ENCODE results near the gene ANKRD35.
A peak's percentile ranks its signal among the peaks of the same experiment; 100 is the strongest.
"Not testable (repeated sequence)": the region's sequence is repeated elsewhere in the genome, so short reads cannot be mapped to it uniquely, and the experiment has no call there.

Gene ANKRD35

GRCh38 chr1:145885738-145886287, at the start of gene ANKRD35:
TSS of gene ANKRD35 (minus strand) at chr1:145885866. CDS start at chr1:145885758, 108 bp downstream.
- DNase-seq (ENCODE audit: extremely low read depth, low read depth), result no peak
- no peak for TF ChIP-seq CTCF (IDR thresholded peaks at IDR 0.05; ENCODE audit: low read depth, low read length, missing control alignments)
- peak within 1 kb of the TSS; percentile 53 for H3K4me3 ChIP-seq (replicated peaks; ENCODE audit: low read depth, low read length)

GRCh38 chr1:145932522-145933009, 46.9 kb upstream of the ANKRD35 start:
- DNase-seq (ENCODE audit: extremely low read depth, low read depth); H3K4me3 ChIP-seq (replicated peaks; ENCODE audit: low read depth, low read length): not testable (repeated sequence)

- no peak for TF ChIP-seq CTCF (IDR thresholded peaks at IDR 0.05; ENCODE audit: low read depth, low read length, missing control alignments)
- H3K4me3 ChIP-seq (replicated peaks; ENCODE audit: low read depth, low read length), result peak overlapping the region; percentile 76
- DNase-seq (ENCODE audit: extremely low read depth, low read depth), result no peak
Observed at GRCh38 chr1:145927916-145928643, 42.4 kb upstream of the ANKRD35 start.

DNA sequence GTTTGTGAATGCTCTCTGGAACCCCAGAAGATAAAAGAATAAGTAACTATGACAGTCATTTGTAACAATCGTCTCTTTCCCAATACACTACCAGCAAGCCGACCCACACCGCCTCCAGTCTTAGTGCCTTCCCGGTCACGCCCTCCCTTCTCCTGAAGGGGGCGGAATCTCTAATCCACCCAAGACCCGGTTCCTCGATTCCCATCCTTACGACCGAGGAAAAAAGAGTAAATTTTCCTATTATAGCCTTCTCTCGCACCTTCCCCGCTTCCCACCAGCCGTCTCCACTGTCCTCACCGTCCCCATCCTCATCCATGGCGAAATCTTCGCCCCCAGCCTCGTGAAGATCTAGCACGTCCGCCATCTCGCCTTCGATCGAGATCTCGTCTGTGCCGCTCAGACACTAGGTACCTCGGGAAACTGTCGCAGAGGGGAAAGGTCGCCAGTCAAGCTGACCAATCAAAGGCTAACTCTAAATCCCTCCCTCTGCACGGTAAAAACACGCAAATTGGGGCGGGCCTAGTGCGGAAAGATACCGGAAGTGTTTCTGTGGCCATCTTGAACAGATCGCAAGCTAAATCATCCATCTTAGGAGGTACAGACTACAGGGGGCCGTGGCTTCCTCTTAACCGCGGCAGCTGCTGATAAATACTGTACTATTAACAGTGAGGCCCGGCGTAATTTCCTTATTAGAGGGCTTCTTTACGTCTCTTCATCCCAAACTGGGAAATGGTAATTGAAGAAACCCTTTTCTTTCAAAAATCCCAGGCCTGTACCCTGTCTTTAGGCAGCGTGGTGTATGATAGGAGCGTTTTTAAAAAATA, 41.6 kb upstream of the ANKRD35 start, which contains the start of gene RBM8A:
Gene RBM8A, minus strand, starts transcription at position 422 of the 824 bp plus-strand sequence. Its CDS starts 58 bp downstream, at position 364.
- DNase-seq (ENCODE audit: extremely low read depth, low read depth), result peak; percentile 98
- peak; percentile 69 for TF ChIP-seq CTCF (IDR thresholded peaks at IDR 0.05; ENCODE audit: low read depth, low read length, missing control alignments)
- peak within 1 kb of the TSS; percentile 76 for H3K4me3 ChIP-seq (replicated peaks; ENCODE audit: low read depth, low read length)

- TF ChIP-seq CTCF (IDR thresholded peaks at IDR 0.05; ENCODE audit: low read depth, low read length, missing control alignments), result no peak
- H3K4me3 ChIP-seq (replicated peaks; ENCODE audit: low read depth, low read length), result peak overlapping the region; percentile 76
- no peak for DNase-seq (ENCODE audit: extremely low read depth, low read depth)
Observed at GRCh38 chr1:145926686-145927062, 41.0 kb upstream of the ANKRD35 start.

DNA sequence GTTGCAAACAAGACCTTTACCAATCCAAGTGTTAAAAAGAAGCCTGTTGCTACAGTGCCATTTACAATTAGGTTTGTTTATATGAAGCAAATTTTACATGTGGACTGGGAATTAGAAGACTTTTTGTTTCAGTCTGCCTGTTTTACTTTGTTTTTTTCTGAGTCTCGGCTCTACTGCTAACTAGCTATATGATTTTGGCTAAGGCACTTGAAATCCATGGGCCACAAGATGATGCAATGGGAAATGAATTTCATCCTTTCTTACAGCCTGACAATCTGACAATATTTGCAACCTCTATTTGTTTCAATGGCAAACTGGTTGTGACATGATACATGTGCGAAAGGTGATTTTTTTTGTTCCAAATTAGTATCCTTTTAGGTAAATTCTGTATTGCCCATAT, 36.6 kb upstream of the ANKRD35 start:
- TF ChIP-seq CTCF (IDR thresholded peaks at IDR 0.05; ENCODE audit: low read depth, low read length, missing control alignments), result no peak
- H3K4me3 ChIP-seq (replicated peaks; ENCODE audit: low read depth, low read length), result no peak overlapping the region
- no peak for DNase-seq (ENCODE audit: extremely low read depth, low read depth)

DNA sequence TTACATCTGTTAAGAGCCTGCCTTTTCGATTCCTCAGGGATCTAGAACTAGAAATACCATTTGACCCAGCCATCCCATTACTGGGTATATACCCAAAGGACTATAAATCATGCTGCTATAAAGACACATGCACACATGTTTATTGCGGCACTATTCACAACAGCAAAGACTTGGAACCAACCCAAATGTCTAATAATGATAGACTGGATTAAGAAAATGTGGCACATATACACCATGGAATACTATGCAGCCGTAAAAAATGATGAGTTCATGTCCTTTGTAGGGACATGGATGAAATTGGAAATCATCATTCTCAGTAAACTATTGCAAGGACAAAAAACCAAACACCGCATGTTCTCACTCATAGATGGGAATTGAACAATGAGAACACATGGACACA, 34.6 kb upstream of the ANKRD35 start:
- H3K4me3 ChIP-seq (replicated peaks; ENCODE audit: low read depth, low read length); DNase-seq (ENCODE audit: extremely low read depth, low read depth): not testable (repeated sequence)

Data from HFF-Myc (cell line).